GM23338 (cell line): ENCODE data around the gene PLD6. TPM values are rescaled to one million over a fixed set of nuclear protein-coding genes. Genes with fewer than 3 reads are reported as not detected.

ENCODE experiments used
- ATAC-seq: fragments of 200-7000 bp; cut with Tn5 transposase; 3 replicates; pipeline ENCODE4 v1.9.1; 2020
- DNase-seq: peaks from one replicate; pipeline ENCODE4 v3.0.0-alpha.2; 2015; ENCODE audit warnings: low spot score
- H2AFZ ChIP-seq: fragments of 200-600 bp; sonication (generic); 2 replicates; pipeline ENCODE4 v1.8.0; 2016; ENCODE audit warnings: antibody characterized with exemption, mild to moderate bottlenecking, moderate library complexity
- H3F3A ChIP-seq: fragments of 200-600 bp; sonication (generic); replicated peaks from 2 replicates; pipeline ENCODE4 v1.8.0; 2017; ENCODE audit warnings: antibody characterized with exemption, mixed run types, low read depth
- H3K27ac ChIP-seq: fragments of 200-600 bp; sonication (generic); 2 replicates; pipeline ENCODE4 v1.6.1; 2016; ENCODE audit warnings: low read depth
- H3K27me3 ChIP-seq: fragments of 200-600 bp; sonication (generic); 2 replicates; pipeline ENCODE4 v1.8.0; 2016; ENCODE audit warnings: mild to moderate bottlenecking, mixed run types, moderate library complexity; ENCODE audit not compliant: insufficient read depth
- H3K36me3 ChIP-seq: fragments of 200-600 bp; sonication (generic); 2 replicates; pipeline ENCODE4 v1.8.0; 2016; ENCODE audit warnings: mild to moderate bottlenecking; ENCODE audit not compliant: insufficient read depth
- H3K4me1 ChIP-seq: fragments of 200-600 bp; sonication (generic); 2 replicates; pipeline ENCODE4 v1.8.0; 2016; ENCODE audit warnings: mild to moderate bottlenecking, moderate library complexity; ENCODE audit not compliant: insufficient read depth
- H3K4me2 ChIP-seq: fragments of 200-600 bp; sonication (generic); 2 replicates; pipeline ENCODE4 v1.7.1; 2017; ENCODE audit warnings: mixed run types
- H3K4me3 ChIP-seq: fragments of 200-600 bp; sonication (generic); 2 replicates; pipeline ENCODE4 v1.6.1; 2016; ENCODE audit warnings: mixed run types
- H3K79me2 ChIP-seq: fragments of 200-600 bp; sonication (generic); replicated peaks from 2 replicates; pipeline ENCODE4 v1.8.0; 2017; ENCODE audit warnings: mild to moderate bottlenecking; ENCODE audit not compliant: insufficient read depth
- H3K9me2 ChIP-seq: fragments of 200-600 bp; sonication (generic); 2 replicates; pipeline ENCODE4 v1.8.0; 2017; ENCODE audit not compliant: insufficient read depth
- H4K20me1 ChIP-seq: fragments of 200-600 bp; sonication (generic); replicated peaks from 2 replicates; pipeline ENCODE4 v1.8.0; 2017; ENCODE audit warnings: mild to moderate bottlenecking; ENCODE audit not compliant: insufficient read depth
- H3K27ac Mint-ChIP-seq: 2 replicates; pipeline ENCODE4 v1.8.0; 2020; ENCODE audit warnings: inconsistent platforms, mild to moderate bottlenecking, moderate library complexity, mixed read lengths
- H3K27me3 Mint-ChIP-seq: 3 replicates; pipeline ENCODE4 v1.8.0; 2022; ENCODE audit warnings: low read depth, mild to moderate bottlenecking, moderate library complexity, mixed read lengths, inconsistent platforms; ENCODE audit not compliant: insufficient read depth, poor library complexity
- H3K36me3 Mint-ChIP-seq: 3 replicates; pipeline ENCODE4 v1.8.0; 2021; ENCODE audit warnings: low read depth, mild to moderate bottlenecking, inconsistent platforms, moderate library complexity, mixed read lengths
- H3K4me1 Mint-ChIP-seq: 3 replicates; pipeline ENCODE4 v1.8.0; 2020; ENCODE audit warnings: mild to moderate bottlenecking, inconsistent platforms, mixed read lengths
- H3K4me3 Mint-ChIP-seq: 3 replicates; pipeline ENCODE4 v1.8.0; 2021; ENCODE audit warnings: moderate library complexity, mild to moderate bottlenecking, inconsistent platforms, mixed read lengths
- H3K9me3 Mint-ChIP-seq: 3 replicates; pipeline ENCODE4 v1.8.0; 2020; ENCODE audit warnings: moderate library complexity, mild to moderate bottlenecking, inconsistent platforms, mixed read lengths
- CREB1 ChIP-seq: fragments of 250-450 bp; sonication (Bioruptor Pico); IDR thresholded peaks from 2 replicates; pipeline ENCODE4 v1.5.0; 2020; ENCODE audit warnings: low read depth, mild to moderate bottlenecking, moderate library complexity
- EZH2 ChIP-seq: fragments of 200-600 bp; sonication (generic); IDR thresholded peaks from one replicate; pipeline ENCODE4 v1.8.0; 2017; ENCODE audit warnings: antibody characterized with exemption, mild to moderate bottlenecking, low read depth; ENCODE audit not compliant: unreplicated experiment
- EZH2phosphoT487 ChIP-seq: fragments of 200-600 bp; sonication (generic); IDR thresholded peaks from one replicate; pipeline ENCODE4 v1.8.1; 2018; ENCODE audit warnings: antibody characterized with exemption; ENCODE audit not compliant: unreplicated experiment
- JUNB ChIP-seq: IDR thresholded peaks from one replicate; pipeline ENCODE4 v1.6.1; 2016; ENCODE audit warnings: antibody characterized with exemption; ENCODE audit not compliant: unreplicated experiment
- POLR2AphosphoS5 ChIP-seq: IDR thresholded peaks from 2 replicates; pipeline ENCODE4 v1.6.1; 2016; ENCODE audit warnings: antibody characterized with exemption, low read depth
- REST ChIP-seq: IDR thresholded peaks from one replicate; pipeline ENCODE4 v1.6.1; 2018; ENCODE audit warnings: antibody characterized with exemption; ENCODE audit not compliant: unreplicated experiment
- STAT1 ChIP-seq: IDR thresholded peaks from one replicate; pipeline ENCODE4 v1.6.1; 2016; ENCODE audit warnings: antibody characterized with exemption; ENCODE audit not compliant: unreplicated experiment
- ZNF114 ChIP-seq: fragments of 250-450 bp; sonication (Bioruptor Pico); IDR thresholded peaks from 2 replicates; pipeline ENCODE4 v1.5.0; 2020; ENCODE audit warnings: mild to moderate bottlenecking, moderate library complexity
- ZNF462 ChIP-seq: fragments of 250-450 bp; sonication (Bioruptor Pico); IDR thresholded peaks from 2 replicates; pipeline ENCODE4 v1.5.0; 2020; ENCODE audit warnings: mild to moderate bottlenecking, moderate library complexity
- polyA plus RNA-seq: library from polyadenylated mRNA; unstranded; fragments of >200 nt; fragmentation: Nextera tagmentation; extraction: Ambion mirVana; gene quantifications from 2 replicates; pipeline ENCODE4 v1.2.1, GENCODE V29; 2016
- total RNA-seq: library from RNA; depleted of rRNA; stranded (reverse); fragments of >200 nt; shearing (Covaris generic); gene quantifications from 2 replicates; pipeline ENCODE4 v1.2.3, GENCODE V29; 2014
- TF ChIP-seq, protein P1 (sequence below), 2 experiments: fragments of 200-600 bp in 1 of 2; sonication (generic) in 1 of 2; conservative IDR thresholded peaks; 2 replicates each; pipeline versions ENCODE4 v1.5.1 to v1.6.1; 2016 to 2017; ENCODE audit warnings: antibody characterized with exemption in 2 of 2, low read depth in 2 of 2, mild to moderate bottlenecking in 2 of 2, moderate library complexity in 1 of 2
- TF ChIP-seq, protein P2 (sequence below): IDR thresholded peaks from 2 replicates; pipeline ENCODE4 v1.6.1; 2016; ENCODE audit warnings: antibody characterized with exemption

PLD6 gene
- total and polyA plus RNA-seq, 2 experiments from 2014 or later: not detected

DNA sequence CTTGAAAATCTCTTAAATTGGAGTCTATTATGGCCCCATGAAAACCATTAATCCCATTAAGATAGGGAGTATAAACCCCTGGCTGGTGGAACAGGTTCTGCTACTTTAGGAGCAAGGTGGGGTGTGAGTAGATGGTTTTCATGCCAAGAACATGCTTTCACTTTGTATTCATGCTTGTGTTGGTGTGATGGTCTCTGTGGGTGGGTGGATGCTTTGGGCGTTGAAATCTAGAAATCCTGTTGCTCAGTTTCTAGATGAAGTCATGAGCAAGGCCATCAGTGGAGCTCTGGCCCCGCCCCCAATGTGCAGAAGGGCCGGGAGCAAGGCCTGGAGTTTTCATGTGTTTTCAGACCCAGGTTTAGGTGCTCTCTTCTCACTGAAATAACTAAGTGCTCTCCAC, 20.1 kb downstream of the PLD6 start:
- H3K4me3 Mint-ChIP-seq: no peak overlapping the region
- DNase-seq (no peak), ATAC-seq (no peak)
- no peaks in the 10 kb centered on the region for H3K9me3 Mint-ChIP-seq
- no peak overlapping the region for H3K4me3 ChIP-seq
- H2AFZ ChIP-seq: no peak overlapping the region
- no peaks in the 10 kb centered on the region for H4K20me1 ChIP-seq
- no peak overlapping the region for H3K27ac Mint-ChIP-seq
- TF ChIP-seq, protein P1, sequence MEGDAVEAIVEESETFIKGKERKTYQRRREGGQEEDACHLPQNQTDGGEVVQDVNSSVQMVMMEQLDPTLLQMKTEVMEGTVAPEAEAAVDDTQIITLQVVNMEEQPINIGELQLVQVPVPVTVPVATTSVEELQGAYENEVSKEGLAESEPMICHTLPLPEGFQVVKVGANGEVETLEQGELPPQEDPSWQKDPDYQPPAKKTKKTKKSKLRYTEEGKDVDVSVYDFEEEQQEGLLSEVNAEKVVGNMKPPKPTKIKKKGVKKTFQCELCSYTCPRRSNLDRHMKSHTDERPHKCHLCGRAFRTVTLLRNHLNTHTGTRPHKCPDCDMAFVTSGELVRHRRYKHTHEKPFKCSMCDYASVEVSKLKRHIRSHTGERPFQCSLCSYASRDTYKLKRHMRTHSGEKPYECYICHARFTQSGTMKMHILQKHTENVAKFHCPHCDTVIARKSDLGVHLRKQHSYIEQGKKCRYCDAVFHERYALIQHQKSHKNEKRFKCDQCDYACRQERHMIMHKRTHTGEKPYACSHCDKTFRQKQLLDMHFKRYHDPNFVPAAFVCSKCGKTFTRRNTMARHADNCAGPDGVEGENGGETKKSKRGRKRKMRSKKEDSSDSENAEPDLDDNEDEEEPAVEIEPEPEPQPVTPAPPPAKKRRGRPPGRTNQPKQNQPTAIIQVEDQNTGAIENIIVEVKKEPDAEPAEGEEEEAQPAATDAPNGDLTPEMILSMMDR (conservative IDR thresholded peaks at IDR 0.05; ENCODE audit: low read depth in 2 of 2): no peak
- TF ChIP-seq STAT1 (no peak), REST (no peak), CREB1 (CRISPR knock-in tag) (no peak), EZH2phosphoT487 (no peak), ZNF114 (CRISPR knock-in tag) (no peak), EZH2 (no peak), POLR2AphosphoS5 (no peak), ZNF462 (CRISPR knock-in tag) (no peak), JUNB (no peak)
- TF ChIP-seq, protein P2, sequence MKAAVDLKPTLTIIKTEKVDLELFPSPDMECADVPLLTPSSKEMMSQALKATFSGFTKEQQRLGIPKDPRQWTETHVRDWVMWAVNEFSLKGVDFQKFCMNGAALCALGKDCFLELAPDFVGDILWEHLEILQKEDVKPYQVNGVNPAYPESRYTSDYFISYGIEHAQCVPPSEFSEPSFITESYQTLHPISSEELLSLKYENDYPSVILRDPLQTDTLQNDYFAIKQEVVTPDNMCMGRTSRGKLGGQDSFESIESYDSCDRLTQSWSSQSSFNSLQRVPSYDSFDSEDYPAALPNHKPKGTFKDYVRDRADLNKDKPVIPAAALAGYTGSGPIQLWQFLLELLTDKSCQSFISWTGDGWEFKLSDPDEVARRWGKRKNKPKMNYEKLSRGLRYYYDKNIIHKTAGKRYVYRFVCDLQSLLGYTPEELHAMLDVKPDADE: no peak
- peaks cover 5% of the 10 kb centered on the region for H3K27me3 Mint-ChIP-seq
- H3K36me3 Mint-ChIP-seq: peaks cover 7% of the 10 kb centered on the region; the same call in 2 of the 3 replicates
- no peaks in the 10 kb centered on the region; the same call in 1 of the 2 replicates for H3K36me3 ChIP-seq
- no peaks in the 10 kb centered on the region for H3K27me3 ChIP-seq
- no peaks in the 10 kb centered on the region for H3F3A ChIP-seq
- H3K4me2 ChIP-seq: no peak overlapping the region
- H3K9me2 ChIP-seq: no peaks in the 10 kb centered on the region
- no peaks in the 10 kb centered on the region for H3K4me1 ChIP-seq
- no peak overlapping the region for H3K27ac ChIP-seq
- H3K4me1 Mint-ChIP-seq: peaks cover 21% of the 10 kb centered on the region
- no peaks in the 10 kb centered on the region for H3K79me2 ChIP-seq
